IPS-15b (cell line): ENCODE results near the gene RAB10.

Experiments used
- H3K27me3 ChIP-seq: one replicate; pipeline ENCODE4 v1.6.1; 2013; ENCODE audit warnings: low read length; ENCODE audit not compliant: control insufficient read depth, insufficient read depth
- H3K36me3 ChIP-seq: one replicate; pipeline ENCODE4 v1.6.1; 2013; ENCODE audit warnings: low read length; ENCODE audit not compliant: control insufficient read depth, insufficient read depth
- H3K4me1 ChIP-seq: one replicate; pipeline ENCODE4 v1.6.1; 2013; ENCODE audit warnings: mild to moderate bottlenecking, low read length; ENCODE audit not compliant: control insufficient read depth, insufficient read depth
- H3K4me3 ChIP-seq: one replicate; pipeline ENCODE4 v1.5.1; 2013; ENCODE audit warnings: low read depth, low read length
- H3K9ac ChIP-seq: one replicate; pipeline ENCODE4 v1.6.1; 2013; ENCODE audit warnings: low read depth, mild to moderate bottlenecking, low read length
- H3K9me3 ChIP-seq: one replicate; pipeline ENCODE4 v1.6.1; 2013; ENCODE audit warnings: mild to moderate bottlenecking, low read length; ENCODE audit not compliant: control insufficient read depth, insufficient read depth

The RAB10 gene

GRCh38 chr2:26178746-26179436 lies 145.0 kb downstream of the RAB10 start:
- peaks cover 3% of the 10 kb centered on the region for H3K36me3 ChIP-seq
- H3K4me3 ChIP-seq = peak overlapping the region; percentile 53
- H3K9ac ChIP-seq = no peak overlapping the region
- peaks cover 10% of the 10 kb centered on the region for H3K4me1 ChIP-seq
- no peaks in the 10 kb centered on the region for H3K9me3 ChIP-seq
- peaks cover 11% of the 10 kb centered on the region for H3K27me3 ChIP-seq

- H3K4me3 ChIP-seq = peak overlapping the region; percentile 53
- no peaks in the 10 kb centered on the region for H3K9me3 ChIP-seq
- H3K9ac ChIP-seq = no peak overlapping the region
- H3K36me3 ChIP-seq = peaks cover 3% of the 10 kb centered on the region
- H3K4me1 ChIP-seq = peaks cover 7% of the 10 kb centered on the region
- peaks cover 10% of the 10 kb centered on the region for H3K27me3 ChIP-seq
These were observed 145.6 kb downstream of the RAB10 start for GRCh38 chr2:26179446-26179913.

GRCh38 chr2:26182441-26182840 lies 148.6 kb downstream of the RAB10 start:
- peaks cover 17% of the 10 kb centered on the region for H3K27me3 ChIP-seq
- H3K4me3 ChIP-seq = no peak overlapping the region
- H3K4me1 ChIP-seq = peaks cover 5% of the 10 kb centered on the region
- no peak overlapping the region for H3K9ac ChIP-seq
- peaks cover 3% of the 10 kb centered on the region for H3K36me3 ChIP-seq
- no peaks in the 10 kb centered on the region for H3K9me3 ChIP-seq

GRCh38 chr2:26182887-26183630 lies 149.2 kb downstream of the RAB10 start:
- H3K9me3 ChIP-seq = no peaks in the 10 kb centered on the region
- H3K4me3 ChIP-seq = no peak overlapping the region

GRCh38 chr2:26184121-26184520 lies 150.2 kb downstream of the RAB10 start:
- H3K9ac ChIP-seq = no peak overlapping the region
- H3K36me3 ChIP-seq = peaks cover 12% of the 10 kb centered on the region
- peaks cover 5% of the 10 kb centered on the region for H3K4me1 ChIP-seq
- no peaks in the 10 kb centered on the region for H3K9me3 ChIP-seq
- peak overlapping the region; percentile 64 for H3K4me3 ChIP-seq
- H3K27me3 ChIP-seq = peaks cover 17% of the 10 kb centered on the region

More at GRCh38 chr2:26182887-26183630, 149.2 kb downstream of the RAB10 start:
- Histone ChIP-seq H3K27me3 (peaks cover 17% of the 10 kb centered on the region), H3K4me1 (peaks cover 5% of the 10 kb centered on the region), H3K36me3 (peaks cover 3% of the 10 kb centered on the region), H3K9ac (no peak overlapping the region)

GRCh38 chr2:26184555-26185303 lies 150.8 kb downstream of the RAB10 start:
- peaks cover 17% of the 10 kb centered on the region for H3K27me3 ChIP-seq
- peaks cover 12% of the 10 kb centered on the region for H3K36me3 ChIP-seq
- no peaks in the 10 kb centered on the region for H3K9me3 ChIP-seq
- H3K4me1 ChIP-seq = peaks cover 2% of the 10 kb centered on the region
- no peak overlapping the region for H3K9ac ChIP-seq
- peak overlapping the region; percentile 64 for H3K4me3 ChIP-seq

- no peak overlapping the region for H3K9ac ChIP-seq
- H3K36me3 ChIP-seq = peaks cover 13% of the 10 kb centered on the region
- peak overlapping the region; percentile 56 for H3K4me3 ChIP-seq
- no peaks in the 10 kb centered on the region for H3K9me3 ChIP-seq
- H3K4me1 ChIP-seq = no peaks in the 10 kb centered on the region
- H3K27me3 ChIP-seq = peaks cover 17% of the 10 kb centered on the region
These were observed 151.5 kb downstream of the RAB10 start for GRCh38 chr2:26185304-26185928.

- Histone ChIP-seq H3K36me3 (peaks cover 21% of the 10 kb centered on the region), H3K4me3 (no peak overlapping the region), H3K27me3 (peaks cover 17% of the 10 kb centered on the region), H3K4me1 (no peaks in the 10 kb centered on the region), H3K9me3 (no peaks in the 10 kb centered on the region), H3K9ac (no peak overlapping the region)
These were observed 152.3 kb downstream of the RAB10 start for GRCh38 chr2:26185954-26186770.
